ENCODE measurements around the gene C12orf76.
A peak's percentile ranks its signal among the peaks of the same experiment; 100 is the strongest.
"Not testable (repeated sequence)": the region's sequence is repeated elsewhere in the genome, so short reads cannot be mapped to it uniquely, and the experiment has no call there.

The C12orf76 gene

GRCh38 chr12:110020956-110021355 is 27.4 kb downstream of the C12orf76 start:
- DNase-seq = no peak

DNA sequence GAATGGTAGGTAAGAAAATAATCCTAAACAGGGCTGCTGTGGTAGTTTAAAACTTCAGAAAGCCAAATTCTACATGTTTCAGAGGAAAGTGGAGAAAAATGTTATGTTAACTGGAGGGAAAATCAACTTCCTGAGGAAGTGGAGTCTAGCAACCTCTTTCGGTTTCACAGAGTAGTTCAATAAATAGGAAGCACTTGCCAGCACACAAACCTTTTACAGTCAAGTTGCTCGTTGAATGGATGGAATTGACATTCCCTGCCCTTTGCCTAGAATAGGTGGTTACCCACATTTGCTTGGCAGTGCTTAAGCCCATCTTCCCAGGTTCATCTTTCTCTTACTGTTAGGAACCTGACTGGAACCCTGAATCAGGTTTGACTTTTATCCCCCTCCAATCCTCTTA is 33.2 kb downstream of the C12orf76 start:
- DNase-seq = no peak

DNA sequence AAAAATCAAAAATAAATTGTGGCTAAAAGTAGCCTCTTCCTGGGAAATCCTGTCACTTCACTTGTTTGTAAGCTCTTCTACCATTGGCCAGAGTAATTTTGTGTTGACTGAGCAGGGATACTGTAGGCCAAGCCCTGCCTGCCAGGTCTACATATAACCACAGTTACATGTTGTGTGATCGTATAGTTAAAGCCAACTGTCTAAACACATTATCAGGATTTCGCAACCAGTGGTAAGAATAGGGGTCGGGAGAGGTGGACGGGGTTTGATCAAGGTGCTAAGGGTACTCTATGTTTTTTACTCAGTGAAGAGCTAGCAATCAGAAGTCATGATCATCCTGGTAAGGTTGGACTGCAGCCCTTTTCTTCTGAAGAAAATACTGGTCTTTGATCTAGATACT is 35.7 kb downstream of the C12orf76 start:
- DNase-seq = no peak

DNA sequence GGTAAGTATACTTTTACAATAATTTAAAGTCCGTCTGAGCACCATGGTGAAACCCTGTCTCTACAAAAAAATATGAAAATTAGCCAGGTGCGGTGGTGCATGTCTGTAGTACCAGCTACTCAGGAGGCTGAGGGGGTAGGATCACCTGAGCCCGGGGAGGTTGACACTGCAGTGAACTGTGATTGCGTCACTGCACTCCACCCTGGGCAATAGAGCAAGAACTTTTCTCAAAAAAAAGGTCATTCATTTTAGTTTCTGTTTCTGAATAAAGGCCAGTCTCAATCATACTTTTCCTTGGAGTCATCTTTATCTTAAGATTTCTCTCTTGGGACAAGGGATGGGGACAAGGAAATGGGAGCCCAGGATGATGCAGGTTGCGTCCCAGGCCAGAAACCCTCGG is 36.2 kb downstream of the C12orf76 start:
- no peak for DNase-seq

DNA sequence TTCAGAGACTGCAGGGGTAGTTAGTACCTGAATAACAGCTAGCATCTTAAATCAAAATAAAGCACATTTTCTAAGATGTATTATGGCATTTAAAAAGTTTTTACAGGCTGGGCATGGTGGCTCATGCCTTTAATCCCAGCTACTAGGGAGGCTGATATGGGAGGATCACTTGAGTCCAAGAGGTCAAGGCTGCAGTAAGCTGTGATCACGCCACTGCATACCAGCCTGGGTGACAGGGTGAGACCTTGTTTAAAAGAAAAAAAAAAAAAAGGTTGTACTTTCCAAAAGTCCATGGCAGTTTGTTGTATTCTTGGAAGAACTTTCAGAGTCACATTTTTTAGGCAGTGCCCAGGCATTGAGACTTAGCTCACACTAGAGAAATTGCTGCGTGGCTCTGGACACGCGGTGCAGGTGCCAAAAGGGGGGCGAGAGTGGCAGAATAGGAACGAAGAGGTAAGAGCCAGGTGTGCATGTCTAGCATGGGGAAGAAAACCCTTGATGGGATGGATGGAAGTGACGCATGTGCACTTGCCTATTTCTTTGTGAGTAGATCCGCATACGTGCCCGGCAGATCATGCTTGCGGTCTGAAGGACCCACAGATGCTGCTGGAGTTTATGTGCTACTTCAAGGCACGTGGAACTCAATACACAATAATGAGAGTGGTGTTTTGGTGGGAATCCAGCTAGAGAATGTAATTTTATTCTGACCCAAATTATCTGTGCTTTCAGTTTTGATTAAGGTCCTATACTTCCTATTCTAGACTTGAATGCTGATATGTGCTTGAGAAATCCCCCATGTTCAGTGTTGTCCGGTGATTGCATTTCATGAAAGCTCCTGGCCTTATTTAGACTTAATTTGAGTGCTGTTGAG is 37.2 kb downstream of the C12orf76 start:
- DNase-seq = no peak

DNA sequence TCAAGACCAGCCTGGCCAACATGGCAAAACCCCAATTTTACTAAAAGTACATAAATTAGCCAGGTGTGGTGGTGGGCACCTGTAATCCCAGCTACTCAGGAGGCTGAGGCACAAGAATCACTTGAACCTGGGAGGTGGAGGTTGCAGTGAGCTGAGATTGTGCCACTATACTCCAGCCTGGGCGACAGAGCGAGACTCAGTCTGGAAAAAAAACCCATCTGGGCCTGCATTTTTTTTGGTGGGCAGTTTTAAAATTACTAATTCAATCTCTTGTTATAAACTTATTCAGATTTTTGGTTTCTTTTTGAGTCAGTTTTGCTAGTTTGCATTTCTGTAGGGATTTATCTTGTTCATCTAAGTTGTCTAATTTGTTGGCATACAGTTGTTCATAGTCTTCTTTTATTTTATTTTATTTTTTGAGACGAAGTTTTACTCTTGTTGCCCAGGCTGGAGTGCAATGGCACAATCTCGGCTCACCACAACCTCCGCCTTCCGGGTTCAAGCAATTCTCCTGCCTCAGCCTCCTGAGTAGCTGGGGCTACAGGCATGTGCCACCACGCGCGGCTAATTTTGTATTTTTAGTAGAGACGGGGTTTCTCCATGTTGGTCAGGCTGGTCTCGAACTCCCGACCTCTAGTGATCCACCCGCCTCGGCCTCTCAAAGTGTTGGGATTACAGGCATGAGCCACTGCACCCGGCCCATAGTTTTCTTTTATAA is 39.5 kb downstream of the C12orf76 start:
- not testable (repeated sequence) for DNase-seq

DNA sequence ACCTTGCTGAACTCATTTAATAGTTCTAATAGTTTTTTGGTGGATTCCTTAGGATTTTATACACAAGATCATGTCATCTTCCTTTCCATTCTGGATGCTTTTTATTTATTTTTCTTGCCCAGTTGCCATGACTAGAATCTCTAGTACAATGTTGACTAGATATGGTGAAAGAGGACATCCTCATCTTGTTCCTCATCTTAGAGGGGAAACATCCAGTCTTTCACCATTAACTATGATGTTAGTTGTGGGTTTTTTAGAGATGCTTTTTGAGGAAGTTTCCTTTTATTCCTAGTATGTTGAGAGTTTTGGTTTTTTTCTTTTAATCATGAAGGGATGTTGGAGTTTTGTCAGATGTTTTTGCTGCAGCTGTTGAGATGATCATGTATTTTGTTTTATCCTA is 40.4 kb downstream of the C12orf76 start:
- DNase-seq = no peak

DNA sequence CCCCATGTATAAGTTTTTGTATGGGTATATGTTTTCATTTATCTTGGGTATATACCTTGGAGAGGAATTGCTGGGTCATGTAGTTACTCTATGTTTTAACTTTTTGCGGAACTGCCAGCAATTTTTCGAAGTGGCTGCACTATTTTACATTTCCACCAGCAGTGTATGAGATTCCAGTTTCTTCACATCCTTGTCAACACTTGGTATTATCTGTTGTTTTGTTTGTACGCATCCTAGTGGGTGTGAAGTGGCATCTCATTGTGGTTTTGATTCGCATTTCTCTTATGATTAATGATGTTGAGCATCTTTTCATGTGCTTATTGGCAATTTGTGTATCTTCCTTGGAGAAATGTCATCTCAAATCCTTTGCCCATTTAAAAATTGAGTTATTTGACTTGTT is 42.2 kb downstream of the C12orf76 start:
- DNase-seq = no peak

- DNase-seq = no peak
Measured at GRCh38 chr12:110005319-110005973, 42.9 kb downstream of the C12orf76 start.

DNA sequence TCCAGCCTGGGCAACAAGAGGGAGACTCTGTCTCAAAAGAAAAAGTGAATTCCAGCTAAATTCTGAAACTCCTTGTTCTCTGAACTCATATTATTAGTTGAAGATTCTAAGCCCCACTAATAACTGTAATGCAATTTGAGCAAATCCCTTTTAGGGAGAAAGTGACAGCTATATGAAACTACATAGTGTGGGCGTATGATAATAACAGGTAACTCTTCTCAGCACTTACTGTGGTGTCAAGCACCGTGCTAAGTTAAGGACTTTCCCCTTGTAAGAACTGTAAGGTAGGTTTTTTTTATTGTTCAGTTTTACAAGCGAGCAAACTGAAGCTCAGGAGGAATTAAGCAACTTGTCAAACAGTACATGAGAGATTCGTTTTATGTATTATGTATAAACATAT is 43.7 kb downstream of the C12orf76 start:
- DNase-seq = no peak

DNA sequence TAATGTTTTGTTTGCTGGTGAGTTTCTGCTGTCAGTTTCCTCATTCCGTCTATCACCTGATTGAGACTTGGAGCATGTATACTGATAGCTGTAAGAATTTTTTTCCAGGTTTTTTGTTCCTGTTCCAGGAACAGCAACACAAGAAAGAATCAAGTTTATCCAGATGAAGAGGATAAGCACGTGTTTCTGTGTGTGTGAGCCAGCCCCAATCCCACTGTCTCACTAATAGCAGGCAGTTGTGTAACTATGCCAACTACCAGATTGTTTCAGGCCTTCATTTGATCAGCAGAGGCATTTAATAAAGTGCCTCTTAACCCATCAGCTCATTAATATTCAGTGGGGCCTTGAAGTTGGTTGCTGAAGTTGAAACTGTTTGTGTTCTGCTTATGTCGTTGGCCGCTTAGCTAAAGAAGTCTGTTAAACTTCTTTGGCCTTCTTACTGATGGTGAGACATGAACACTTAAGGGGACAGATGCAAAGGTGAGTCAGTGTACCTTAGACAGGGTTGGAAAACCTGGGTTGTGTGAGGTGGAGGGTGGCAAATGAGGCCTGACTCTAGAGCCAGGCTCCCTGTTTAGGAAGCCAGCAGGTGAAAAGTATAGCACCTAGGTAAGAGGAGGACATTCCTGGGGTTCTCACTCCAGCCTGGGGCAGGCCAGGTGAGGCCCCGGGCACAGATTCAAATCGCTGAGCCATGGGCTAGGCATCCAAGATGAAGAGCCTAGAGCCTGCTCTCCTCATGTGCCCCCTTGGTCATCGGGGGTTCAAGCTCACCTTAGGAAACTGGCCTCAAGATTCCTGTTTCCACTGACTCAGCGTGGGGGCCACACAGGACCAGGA is 45.4 kb downstream of the C12orf76 start:
- no peak for DNase-seq

DNA sequence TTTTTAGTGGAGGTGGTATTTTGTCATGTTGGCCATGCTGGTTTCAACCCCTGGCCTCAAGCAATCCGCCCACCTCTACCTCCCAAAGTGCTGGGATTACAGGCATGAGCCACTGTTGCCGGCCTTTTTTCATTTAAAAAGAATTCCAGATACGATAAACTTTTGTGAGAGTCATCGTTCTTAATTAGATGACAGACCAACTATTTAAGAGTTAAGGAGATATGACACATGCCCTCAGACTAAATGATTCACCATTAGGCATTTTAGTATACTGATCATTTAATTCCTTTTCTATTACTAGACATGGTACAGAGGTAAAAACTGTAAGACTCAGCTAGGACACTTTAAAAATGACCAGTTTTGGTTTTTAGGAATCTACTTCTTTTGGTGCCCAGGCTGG is 46.7 kb downstream of the C12orf76 start:
- no peak for DNase-seq

- DNase-seq = no peak
Measured at GRCh38 chr12:109999983-110000505, 48.3 kb downstream of the C12orf76 start.

- no peak for DNase-seq
Measured at GRCh38 chr12:109999649-109999971, 48.7 kb downstream of the C12orf76 start.

DNA sequence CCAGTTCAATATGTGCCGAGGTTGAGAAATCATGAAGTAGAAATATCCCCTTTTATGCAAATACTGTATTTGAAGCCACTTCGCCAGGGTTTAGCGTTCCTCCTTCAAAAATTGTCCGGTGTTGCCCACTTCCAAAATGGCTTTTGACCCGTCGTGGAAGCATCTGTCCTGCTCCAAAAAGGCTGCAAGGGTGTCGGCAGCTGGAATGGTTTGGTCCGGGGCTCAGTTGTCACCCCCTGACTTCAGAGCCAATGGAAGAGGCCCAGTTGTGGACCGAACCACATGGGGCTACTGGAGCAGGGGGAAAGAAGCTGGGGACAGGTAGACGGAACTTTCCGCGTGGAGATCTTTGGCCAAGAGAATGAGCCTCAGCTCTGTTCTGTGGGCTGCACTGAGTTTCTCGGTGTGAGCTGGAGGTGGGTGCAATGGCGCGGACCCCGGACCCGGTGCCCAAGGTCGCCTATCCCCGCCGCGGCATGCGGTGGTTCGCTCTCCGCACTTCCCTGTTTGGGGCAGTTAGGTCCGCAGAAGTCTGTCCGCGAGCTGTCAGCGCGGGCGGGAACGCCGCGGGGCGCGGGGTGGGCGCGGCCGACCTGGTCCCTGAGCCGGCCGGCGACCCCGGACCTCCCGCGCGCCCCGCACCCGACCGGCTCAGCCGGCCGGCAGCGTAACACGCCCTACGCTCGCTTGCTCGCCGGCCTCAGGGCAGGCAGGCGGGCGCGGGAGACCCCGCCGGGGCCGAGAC is 49.2 kb downstream of the C12orf76 start, which contains the start of gene ANKRD13A:
ANKRD13A (plus strand) TSS at position 527 of the 745 bp plus-strand sequence. CDS start 259 bp downstream, outside the sequence.
- DNase-seq = peak; percentile 58

GRCh38 chr12:109998241-109998903 is 50.0 kb downstream of the C12orf76 start:
- DNase-seq = no peak

DNA sequence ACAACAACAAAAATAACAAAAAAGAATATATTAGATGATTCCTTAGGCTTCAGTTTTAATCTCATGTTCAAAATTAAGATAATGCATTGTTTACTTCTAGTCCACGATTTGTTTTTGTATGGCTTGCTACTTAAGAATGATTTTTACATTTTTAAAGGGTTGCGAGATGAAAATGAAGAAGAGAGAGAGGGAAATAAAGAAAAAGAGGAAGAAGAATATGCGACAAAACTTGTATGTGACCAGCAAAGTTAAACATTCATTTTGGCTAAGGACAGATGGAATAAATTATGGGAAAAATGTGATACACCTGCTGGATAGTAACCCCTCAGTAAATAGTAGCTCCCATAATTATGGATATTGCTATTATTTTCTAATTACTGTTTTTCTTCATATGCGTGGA is 50.9 kb downstream of the C12orf76 start:
- DNase-seq = no peak

- DNase-seq = no peak
Measured at GRCh38 chr12:109996483-109996853, 51.9 kb downstream of the C12orf76 start.

DNA sequence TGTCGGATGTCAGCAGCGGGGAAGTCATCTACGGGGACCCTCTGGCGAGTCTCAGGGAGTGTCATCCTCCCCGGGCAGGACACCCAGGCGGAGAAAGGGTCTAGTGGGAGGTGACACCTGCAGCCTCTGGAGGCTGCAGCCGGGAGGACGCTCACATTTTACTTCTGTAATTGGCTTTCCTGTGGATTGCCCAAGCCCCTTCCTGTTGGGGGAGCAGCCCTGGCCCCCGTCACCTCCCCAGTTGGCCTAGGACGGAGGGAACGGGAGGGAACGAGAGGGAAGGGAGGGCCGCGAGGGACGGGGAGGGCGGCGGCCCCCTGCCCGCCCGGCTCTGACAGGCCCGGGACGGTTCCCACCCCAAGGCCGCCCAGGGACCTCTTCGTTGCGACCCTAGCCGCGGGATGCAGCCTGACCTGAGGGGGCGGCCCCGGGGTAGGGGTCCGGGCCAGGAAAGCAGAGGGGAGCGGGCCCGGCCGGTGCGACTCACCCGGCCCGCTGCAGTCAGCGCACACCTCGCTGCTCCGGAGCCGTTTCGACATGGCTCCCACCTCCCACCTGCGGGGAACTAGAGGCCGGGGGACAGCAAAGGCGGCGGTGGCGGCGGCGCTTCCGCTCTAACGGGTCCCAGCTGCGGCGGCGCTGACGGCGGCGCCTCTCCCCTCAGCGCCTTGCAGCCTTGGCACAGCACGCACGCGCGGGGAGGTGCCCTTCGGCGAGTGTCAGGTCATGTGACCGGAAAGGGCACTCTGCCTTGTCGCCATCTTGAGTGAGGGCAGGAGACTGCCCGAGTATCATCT is 52.4 kb downstream of the C12orf76 start, which contains the start of gene GIT2:
GIT2 (minus strand) TSS at position 683 of the 797 bp plus-strand sequence; CDS start at position 539, 144 bp downstream.
- peak; percentile 81 for DNase-seq

DNA sequence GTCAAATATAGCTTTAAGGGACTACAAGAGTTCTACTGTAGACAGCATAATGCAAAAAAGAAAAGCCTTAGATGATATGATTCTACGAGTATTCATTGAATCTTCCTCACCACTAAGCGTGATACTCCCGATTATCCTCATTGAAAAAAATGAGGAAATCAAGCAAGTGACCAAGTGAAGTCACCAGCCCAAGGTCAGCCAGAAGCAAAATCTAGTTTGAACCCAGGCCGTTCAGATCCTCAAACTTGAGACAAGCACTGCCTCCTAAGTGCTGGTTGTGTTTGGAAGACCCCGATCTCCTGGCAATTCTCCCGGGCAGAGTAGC is 53.0 kb downstream of the C12orf76 start:
- DNase-seq = no peak
